K562 (cell line): ENCODE measurements around the gene ZSWIM4. TPM values are rescaled to one million over a fixed set of nuclear protein-coding genes. Genes with fewer than 3 reads are reported as not detected.

Source experiments
- BRD9 ChIP-seq: fragments of 450-650 bp; IDR thresholded peaks from 2 replicates; pipeline ENCODE4 v1.6.1; 2018; ENCODE audit warnings: low read depth; ENCODE audit not compliant: partially characterized antibody
- ETV1 ChIP-seq: fragments of 450-650 bp; conservative IDR thresholded peaks from 2 replicates; pipeline ENCODE4 v1.6.1; 2016; ENCODE audit warnings: missing genetic modification characterization, control low read depth, low read depth, missing compliant biosample characterization
- HDAC2 ChIP-seq: fragments of 450-650 bp; IDR thresholded peaks from 2 replicates; pipeline ENCODE4 v1.6.1; 2016; ENCODE audit warnings: mild to moderate bottlenecking
- HMGN3 ChIP-seq: IDR thresholded peaks from 2 replicates; pipeline ENCODE4 v1.6.1; 2011; ENCODE audit warnings: borderline replicate concordance, low read depth, mild to moderate bottlenecking, mixed read lengths, low read length; ENCODE audit not compliant: insufficient read length; ENCODE audit errors: extremely low read depth
- IRF2 ChIP-seq: sonication (generic); formaldehyde crosslinking; IDR thresholded peaks from 2 replicates; pipeline ENCODE4 v1.8.1; 2022; ENCODE audit warnings: mild to moderate bottlenecking, missing genetic modification reagents
- KAT2B ChIP-seq: IDR thresholded peaks from one replicate; pipeline ENCODE4 v1.6.1; 2012; ENCODE audit warnings: low read depth, mild to moderate bottlenecking, control low read depth, inconsistent platforms, low read length, moderate library complexity
- L3MBTL2 ChIP-seq: fragments of 450-650 bp; IDR thresholded peaks from 2 replicates; pipeline ENCODE4 v1.6.1; 2016; ENCODE audit warnings: mild to moderate bottlenecking, moderate library complexity
- LEF1 ChIP-seq: fragments of 450-650 bp; IDR thresholded peaks from 2 replicates; pipeline ENCODE4 v1.6.1; 2016; ENCODE audit warnings: mild to moderate bottlenecking
- MAFG ChIP-seq: fragments of 450-650 bp; conservative IDR thresholded peaks from 2 replicates; pipeline ENCODE4 v1.6.1; 2016; ENCODE audit warnings: missing genetic modification characterization, missing compliant biosample characterization
- NFRKB ChIP-seq: fragments of 450-650 bp; IDR thresholded peaks from 2 replicates; pipeline ENCODE4 v1.6.1; 2016; ENCODE audit warnings: low read depth
- SAFB2 ChIP-seq: fragments of 200-400 bp; formaldehyde crosslinking; IDR thresholded peaks from 2 replicates; pipeline ENCODE4 v1.6.1; 2018; ENCODE audit warnings: borderline replicate concordance, low read length, low read depth, moderate library complexity; ENCODE audit not compliant: severe bottlenecking
- SNRNP70 ChIP-seq: fragments of 200-400 bp; formaldehyde crosslinking; optimal IDR thresholded peaks from 2 replicates; pipeline ENCODE3; 2017; ENCODE audit warnings: low read depth, low read length
- SRSF7 ChIP-seq: fragments of 200-400 bp; formaldehyde crosslinking; optimal IDR thresholded peaks from 2 replicates; pipeline ENCODE3; 2017; ENCODE audit warnings: mild to moderate bottlenecking, low read depth, low read length
- ZC3H8 ChIP-seq: fragments of 450-650 bp; IDR thresholded peaks from 2 replicates; pipeline ENCODE4 v1.6.1; 2017
- ZNF121 ChIP-seq: sonication (generic); formaldehyde crosslinking; conservative IDR thresholded peaks from 2 replicates; pipeline ENCODE4 v1.8.0; 2022; ENCODE audit warnings: missing genetic modification reagents
- ZNF583 ChIP-seq: fragments of 250-450 bp; sonication (Bioruptor Pico); IDR thresholded peaks from 2 replicates; pipeline ENCODE4 v1.4.0; 2020
- ZNF79 ChIP-seq: fragments of 250-450 bp; sonication (Bioruptor Pico); IDR thresholded peaks from 2 replicates; pipeline ENCODE4 v1.4.0; 2020; ENCODE audit warnings: low read depth, mild to moderate bottlenecking, moderate library complexity
- ZZZ3 ChIP-seq: fragments of 450-650 bp; IDR thresholded peaks from 2 replicates; pipeline ENCODE4 v1.6.1; 2016; ENCODE audit warnings: antibody characterized with exemption, mild to moderate bottlenecking, moderate library complexity
- polyA plus RNA-seq, 8 experiments: library from polyadenylated mRNA; depleted of rRNA in 4 of 8; stranded (reverse) in 5 of 8; unstranded in 3 of 8; fragments of >200 nt; fragmentation: Nextera tagmentation in 2 of 8; fragmentation: Illumina TruSeq in 1 of 8; extraction: Ambion mirVana in 2 of 8; extraction: Trizol in 1 of 8; gene quantifications; 2 replicates each; pipeline versions ENCODE4 v1.2.1 to v1.2.3, GENCODE V29; 2011 to 2014; ENCODE audit warnings: inconsistent platforms in 1 of 8, missing spikeins in 1 of 8
- total RNA-seq, 7 experiments: library from RNA; depleted of rRNA in 6 of 7; stranded (reverse); fragments of >200 nt in 6 of 7; fragmentation: Illumina TruSeq in 2 of 7; extraction: Trizol in 2 of 7; gene quantifications; 2 replicates each; pipeline versions ENCODE4 v1.2.1 to v1.2.3, GENCODE V29; 2011 to 2021; ENCODE audit warnings: low replicate concordance in 1 of 7
- TF ChIP-seq, protein P1 (sequence below): conservative IDR thresholded peaks from 2 replicates; pipeline ENCODE4 v1.6.1; 2011; ENCODE audit warnings: low read depth, mild to moderate bottlenecking, low read length; ENCODE audit not compliant: control insufficient read depth
- TF ChIP-seq, protein P2 (sequence below): fragments of 450-650 bp; IDR thresholded peaks from 2 replicates; pipeline ENCODE4 v1.7.1; 2018; ENCODE audit warnings: mild to moderate bottlenecking, low read depth; ENCODE audit not compliant: partially characterized antibody
- TF ChIP-seq, protein P3 (sequence below): fragments of 250-450 bp; sonication (Bioruptor Pico); IDR thresholded peaks from 2 replicates; pipeline ENCODE4 v1.8.0; 2022; ENCODE audit warnings: moderate library complexity, mild to moderate bottlenecking, inconsistent platforms

The ZSWIM4 gene
- total and polyA plus RNA-seq, 9 of the 15 experiments (the other 6 are each of a cell fraction or from before 2014, with no cell fraction given), result 0.25 to 3.7 (median 0.79) TPM; not detected in 2

DNA sequence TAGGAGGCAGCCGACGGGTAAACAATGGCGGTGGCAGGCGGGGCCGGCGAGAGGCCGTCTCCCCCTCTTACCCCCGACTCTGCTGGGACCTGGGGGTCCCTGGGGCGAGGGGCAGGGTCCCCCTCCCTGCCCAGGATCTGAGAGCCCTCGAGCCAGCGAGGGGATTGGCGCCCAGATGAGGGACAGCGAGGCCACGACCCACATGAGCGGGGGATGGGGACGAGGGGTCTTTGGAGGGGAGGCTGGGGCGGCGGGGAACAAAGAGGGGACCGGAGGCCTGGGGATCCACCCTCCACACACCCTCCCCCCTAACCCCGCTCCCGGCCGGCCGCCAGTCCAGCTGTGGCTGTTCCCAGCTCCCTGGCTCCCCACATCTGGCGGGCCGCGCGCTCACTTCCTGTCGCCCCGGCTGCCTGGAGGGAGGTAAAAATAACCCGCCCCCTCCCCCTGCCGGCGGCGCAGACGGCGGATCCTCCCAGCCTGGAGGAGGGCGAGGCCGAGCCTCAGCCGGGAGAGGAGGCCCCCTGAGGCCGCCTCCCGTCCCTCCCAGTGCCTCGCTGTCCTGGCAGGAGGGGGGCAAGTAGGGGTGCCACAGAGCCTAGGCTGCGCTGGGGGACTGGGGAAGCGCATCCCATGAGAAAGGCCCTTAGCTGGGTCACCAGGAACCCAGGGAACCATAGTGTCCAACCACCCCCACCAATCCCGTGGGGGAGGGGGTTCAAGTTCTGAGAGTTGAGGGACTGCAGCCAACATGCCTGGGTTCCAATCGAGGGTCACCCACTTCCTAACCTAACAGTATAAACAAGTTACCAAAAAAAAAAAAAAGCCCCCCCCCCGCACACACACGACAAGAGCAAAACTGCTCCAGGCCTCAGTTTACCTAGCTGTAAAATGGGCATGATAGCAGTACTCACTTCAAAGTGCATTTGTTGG is 52.4 kb downstream of the ZSWIM4 start (continued):
- TF ChIP-seq SRSF7 (no peak), NFRKB (peak; percentile 91; the same call in 1 of the 2 replicates), ZNF79 (no peak), SNRNP70 (no peak), ZNF583 (CRISPR knock-in tag) (no peak), MAFG (tag) (no peak), KAT2B (no peak), HMGN3 (peak; percentile 91), ZC3H8 (no peak), L3MBTL2 (no peak), ETV1 (peak; percentile 96), IRF2 (no peak), ZNF121 (CRISPR knock-in tag) (no peak), BRD9 (peak; percentile 30), HDAC2 (peak; percentile 100), SAFB2 (no peak), LEF1 (peak; percentile 63), ZZZ3 (no peak)
- TF ChIP-seq, protein P1, sequence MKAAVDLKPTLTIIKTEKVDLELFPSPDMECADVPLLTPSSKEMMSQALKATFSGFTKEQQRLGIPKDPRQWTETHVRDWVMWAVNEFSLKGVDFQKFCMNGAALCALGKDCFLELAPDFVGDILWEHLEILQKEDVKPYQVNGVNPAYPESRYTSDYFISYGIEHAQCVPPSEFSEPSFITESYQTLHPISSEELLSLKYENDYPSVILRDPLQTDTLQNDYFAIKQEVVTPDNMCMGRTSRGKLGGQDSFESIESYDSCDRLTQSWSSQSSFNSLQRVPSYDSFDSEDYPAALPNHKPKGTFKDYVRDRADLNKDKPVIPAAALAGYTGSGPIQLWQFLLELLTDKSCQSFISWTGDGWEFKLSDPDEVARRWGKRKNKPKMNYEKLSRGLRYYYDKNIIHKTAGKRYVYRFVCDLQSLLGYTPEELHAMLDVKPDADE, result peak; percentile 57; the same call in 1 of the 2 replicates
- TF ChIP-seq, protein P2, sequence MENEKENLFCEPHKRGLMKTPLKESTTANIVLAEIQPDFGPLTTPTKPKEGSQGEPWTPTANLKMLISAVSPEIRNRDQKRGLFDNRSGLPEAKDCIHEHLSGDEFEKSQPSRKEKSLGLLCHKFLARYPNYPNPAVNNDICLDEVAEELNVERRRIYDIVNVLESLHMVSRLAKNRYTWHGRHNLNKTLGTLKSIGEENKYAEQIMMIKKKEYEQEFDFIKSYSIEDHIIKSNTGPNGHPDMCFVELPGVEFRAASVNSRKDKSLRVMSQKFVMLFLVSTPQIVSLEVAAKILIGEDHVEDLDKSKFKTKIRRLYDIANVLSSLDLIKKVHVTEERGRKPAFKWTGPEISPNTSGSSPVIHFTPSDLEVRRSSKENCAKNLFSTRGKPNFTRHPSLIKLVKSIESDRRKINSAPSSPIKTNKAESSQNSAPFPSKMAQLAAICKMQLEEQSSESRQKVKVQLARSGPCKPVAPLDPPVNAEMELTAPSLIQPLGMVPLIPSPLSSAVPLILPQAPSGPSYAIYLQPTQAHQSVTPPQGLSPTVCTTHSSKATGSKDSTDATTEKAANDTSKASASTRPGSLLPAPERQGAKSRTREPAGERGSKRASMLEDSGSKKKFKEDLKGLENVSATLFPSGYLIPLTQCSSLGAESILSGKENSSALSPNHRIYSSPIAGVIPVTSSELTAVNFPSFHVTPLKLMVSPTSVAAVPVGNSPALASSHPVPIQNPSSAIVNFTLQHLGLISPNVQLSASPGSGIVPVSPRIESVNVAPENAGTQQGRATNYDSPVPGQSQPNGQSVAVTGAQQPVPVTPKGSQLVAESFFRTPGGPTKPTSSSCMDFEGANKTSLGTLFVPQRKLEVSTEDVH, result no peak
- TF ChIP-seq, protein P3, sequence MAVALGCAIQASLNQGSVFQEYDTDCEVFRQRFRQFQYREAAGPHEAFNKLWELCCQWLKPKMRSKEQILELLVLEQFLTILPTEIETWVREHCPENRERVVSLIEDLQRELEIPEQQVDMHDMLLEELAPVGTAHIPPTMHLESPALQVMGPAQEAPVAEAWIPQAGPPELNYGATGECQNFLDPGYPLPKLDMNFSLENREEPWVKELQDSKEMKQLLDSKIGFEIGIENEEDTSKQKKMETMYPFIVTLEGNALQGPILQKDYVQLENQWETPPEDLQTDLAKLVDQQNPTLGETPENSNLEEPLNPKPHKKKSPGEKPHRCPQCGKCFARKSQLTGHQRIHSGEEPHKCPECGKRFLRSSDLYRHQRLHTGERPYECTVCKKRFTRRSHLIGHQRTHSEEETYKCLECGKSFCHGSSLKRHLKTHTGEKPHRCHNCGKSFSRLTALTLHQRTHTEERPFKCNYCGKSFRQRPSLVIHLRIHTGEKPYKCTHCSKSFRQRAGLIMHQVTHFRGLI (CRISPR knock-in tag), result no peak
